KG1 (cell line): Measurements from ENCODE around the gene VRK1.
"Not testable (repeated sequence)": the region's sequence is repeated elsewhere in the genome, so short reads cannot be mapped to it uniquely, and the experiment has no call there.

Experiments used
- DNase-seq: peaks from one replicate; lab custom pipeline; 2025; lab: John Stamatoyannopoulos, UW

The VRK1 gene

DNA sequence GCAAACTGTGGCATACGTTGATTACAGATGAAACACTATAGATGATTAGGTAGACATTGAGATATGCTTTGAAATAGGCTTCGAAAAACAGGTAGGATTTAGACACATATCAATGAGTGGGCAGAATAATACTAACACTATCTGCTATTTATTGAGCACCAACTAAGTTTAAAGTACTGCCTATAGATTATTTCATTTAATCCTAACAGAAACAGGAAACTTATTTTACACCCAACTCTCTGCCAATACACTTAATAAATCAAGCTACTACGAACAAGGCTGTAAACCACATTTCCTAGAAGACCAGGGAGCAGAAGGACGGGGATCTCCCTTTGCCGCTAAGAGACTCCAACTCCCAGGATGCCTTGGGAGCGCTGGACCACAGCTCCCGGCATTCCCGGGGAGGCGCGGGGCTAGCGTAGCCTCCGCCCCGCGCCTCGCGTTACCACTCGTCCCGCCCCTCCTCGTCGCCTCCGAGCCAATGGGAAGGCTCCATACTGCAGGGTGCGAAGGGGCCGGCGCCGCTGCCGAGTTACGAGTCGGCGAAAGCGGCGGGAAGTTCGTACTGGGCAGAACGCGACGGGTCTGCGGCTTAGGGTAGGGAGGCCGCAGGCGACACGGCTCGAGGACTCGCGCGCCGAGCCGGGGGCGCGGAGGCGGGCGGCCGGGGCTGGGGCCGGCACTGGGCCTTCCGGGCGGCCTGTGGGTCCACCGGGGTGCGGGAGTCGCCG lies at the start of gene VRK1:
TSS of gene VRK1 (plus strand) at position 532 of the 731 bp plus-strand sequence. CDS start 36,090 bp downstream, outside the sequence.
- peak; percentile 92 for DNase-seq

GRCh38 chr14:96747608-96748007 lies 49.6 kb upstream of the VRK1 start:
- no peak for DNase-seq

GRCh38 chr14:96748362-96748761 lies 48.8 kb upstream of the VRK1 start:
- DNase-seq = no peak

- DNase-seq = no peak
Measured at GRCh38 chr14:96751505-96751904, 45.7 kb upstream of the VRK1 start.

DNA sequence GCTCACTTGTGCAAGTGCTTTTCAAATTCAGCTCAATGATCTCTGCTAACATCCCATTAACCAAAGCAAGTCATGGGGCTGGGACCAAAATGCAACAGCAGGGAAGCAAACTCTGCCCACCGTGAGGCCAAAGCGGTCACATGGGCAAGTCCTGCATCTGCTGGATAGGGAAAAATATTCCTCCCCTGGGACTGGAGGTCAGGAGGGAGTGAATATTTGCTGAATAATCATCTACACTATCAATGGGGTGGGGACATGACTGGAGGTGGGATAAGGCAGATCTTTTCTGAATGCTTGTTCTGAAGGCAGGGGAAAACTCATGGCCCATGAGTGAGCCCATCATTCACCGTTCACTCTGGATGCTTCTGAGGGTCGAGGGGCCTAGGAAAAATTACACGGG lies 45.1 kb upstream of the VRK1 start:
- DNase-seq = no peak

GRCh38 chr14:96752594-96752993 lies 44.6 kb upstream of the VRK1 start:
- no peak for DNase-seq

GRCh38 chr14:96754162-96754844 lies 42.9 kb upstream of the VRK1 start:
- DNase-seq = no peak

GRCh38 chr14:96754845-96755184 lies 42.4 kb upstream of the VRK1 start:
- no peak for DNase-seq

DNA sequence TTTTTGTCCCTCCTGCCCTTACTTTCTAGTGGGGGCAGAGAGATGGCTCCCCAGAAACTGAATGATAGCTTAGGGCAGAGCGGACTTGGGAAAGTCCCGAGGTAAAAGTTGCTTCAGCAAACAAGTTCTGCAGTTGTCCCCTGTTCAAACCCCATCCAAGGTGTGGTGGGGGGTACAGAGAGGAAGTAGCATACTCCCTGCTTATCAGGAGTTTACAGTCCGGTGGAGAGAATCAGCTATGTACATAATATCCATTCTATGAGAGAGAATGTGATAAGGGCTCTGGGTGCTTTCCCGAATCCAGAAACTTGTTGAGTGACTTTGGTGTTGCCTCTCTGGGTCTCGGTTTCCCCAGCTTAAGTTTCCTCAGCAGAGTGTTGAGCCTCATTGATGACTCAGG lies 40.4 kb upstream of the VRK1 start:
- DNase-seq = no peak

- DNase-seq = no peak
Measured at GRCh38 chr14:96757456-96757855, 39.7 kb upstream of the VRK1 start.

GRCh38 chr14:96761066-96761465 lies 36.1 kb upstream of the VRK1 start:
- DNase-seq = no peak

- DNase-seq = peak; percentile 9
Measured at GRCh38 chr14:96762650-96763049, 34.5 kb upstream of the VRK1 start.

DNA sequence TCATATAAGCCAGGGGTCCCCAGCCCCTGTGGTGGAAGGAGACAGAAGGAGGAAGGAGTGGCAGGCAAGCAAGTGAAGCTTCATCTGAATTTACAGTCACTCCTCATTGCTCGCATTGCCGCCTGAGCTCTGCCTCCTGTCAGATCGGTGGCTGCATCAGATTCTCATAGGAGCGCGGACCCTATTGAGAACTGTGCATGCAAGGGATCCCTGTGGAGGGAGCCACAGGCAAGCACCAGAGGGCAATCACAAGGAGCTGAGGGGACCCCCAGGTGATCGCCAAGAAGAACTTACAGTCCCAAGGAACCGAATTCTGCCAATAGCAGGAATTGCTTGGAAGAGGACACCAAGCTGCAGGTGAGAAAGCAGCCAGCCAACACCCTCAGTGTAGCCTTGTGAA lies 33.2 kb upstream of the VRK1 start:
- DNase-seq = no peak

DNA sequence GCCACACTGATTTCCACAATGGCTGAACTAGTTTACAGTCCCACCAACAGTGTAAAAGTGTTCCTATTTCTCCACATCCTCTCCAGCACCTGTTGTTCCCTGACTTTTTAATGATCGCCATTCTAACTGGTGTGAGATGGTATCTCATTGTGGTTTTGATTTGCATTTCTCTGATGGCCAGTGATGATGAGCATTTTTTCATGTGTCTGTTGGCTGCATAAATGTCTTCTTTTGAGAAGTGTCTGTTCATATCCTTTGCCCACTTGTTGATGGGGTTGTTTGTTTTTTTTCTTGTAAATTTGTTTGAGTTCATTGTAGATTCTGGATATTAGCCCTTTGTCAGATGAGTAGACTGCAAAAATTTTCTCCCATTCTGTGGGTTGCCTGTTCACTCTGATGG lies 32.0 kb upstream of the VRK1 start:
- not testable (repeated sequence) for DNase-seq

- no peak for DNase-seq
Measured at GRCh38 chr14:96772929-96773328, 24.3 kb upstream of the VRK1 start.

- DNase-seq = no peak
Measured at GRCh38 chr14:96776791-96777190, 20.4 kb upstream of the VRK1 start.

GRCh38 chr14:96780500-96780899 lies 16.7 kb upstream of the VRK1 start:
- no peak for DNase-seq

DNA sequence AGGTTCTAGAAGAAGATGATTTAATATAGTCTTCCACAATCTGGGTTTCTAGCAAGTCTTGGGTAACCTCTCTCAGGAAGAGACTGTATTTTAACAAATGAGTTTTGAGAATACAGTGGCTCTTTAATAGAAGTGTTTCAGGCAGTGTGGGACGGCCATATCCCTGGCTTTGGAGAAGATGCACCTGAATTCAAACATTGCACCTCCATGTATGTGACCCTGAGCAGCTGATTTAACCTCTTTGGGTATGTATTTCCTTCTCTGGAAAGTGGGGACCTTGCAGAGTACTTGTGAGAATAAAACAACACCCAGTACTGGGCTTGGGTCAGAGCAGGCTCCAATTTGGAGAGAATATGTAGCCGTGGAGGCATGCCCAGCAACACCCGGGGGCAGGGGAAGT lies 15.8 kb upstream of the VRK1 start:
- DNase-seq = no peak

GRCh38 chr14:96782436-96782835 lies 14.7 kb upstream of the VRK1 start:
- DNase-seq = no peak

DNA sequence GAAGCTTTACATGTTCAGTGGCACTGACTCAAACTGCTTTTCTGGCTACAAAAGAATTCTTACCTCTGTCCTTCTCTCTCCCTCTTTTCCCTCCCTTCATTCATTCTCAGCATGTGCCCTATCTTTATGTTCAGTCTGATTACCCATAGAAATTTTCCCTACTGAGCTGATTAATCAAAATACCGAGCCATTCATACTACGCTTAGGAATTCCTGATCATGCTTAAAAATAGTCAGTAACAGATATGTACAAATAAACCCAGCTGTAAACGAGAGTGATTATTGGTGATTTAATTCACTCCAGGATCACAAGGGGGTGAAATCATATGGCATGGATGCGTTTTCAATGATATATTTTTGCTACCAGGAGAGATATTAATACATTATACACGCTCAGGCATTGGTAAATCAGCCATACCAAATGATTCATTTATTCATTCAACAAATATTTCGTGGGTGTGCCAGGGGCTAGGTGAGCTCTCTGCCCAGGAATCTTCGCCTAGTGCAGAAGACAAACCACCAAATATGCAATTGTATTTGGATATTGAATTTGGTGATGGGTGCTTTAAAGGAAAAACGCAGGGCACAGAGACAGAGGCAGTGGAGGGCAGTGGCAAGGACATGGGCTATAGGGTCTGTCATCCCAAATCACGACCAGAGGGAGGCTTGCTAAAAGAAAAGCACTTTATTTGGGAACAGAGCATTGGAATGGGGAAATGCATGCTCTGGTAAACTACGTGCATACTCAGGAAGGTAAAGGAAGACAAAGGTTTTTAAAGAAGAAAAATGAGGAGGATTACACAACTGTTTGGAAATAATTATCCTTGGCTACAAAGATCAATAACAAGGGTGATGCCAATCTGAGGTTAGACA lies 13.9 kb upstream of the VRK1 start:
- no peak for DNase-seq

GRCh38 chr14:96783915-96784224 lies 13.3 kb upstream of the VRK1 start:
- DNase-seq = peak; percentile 10

DNA sequence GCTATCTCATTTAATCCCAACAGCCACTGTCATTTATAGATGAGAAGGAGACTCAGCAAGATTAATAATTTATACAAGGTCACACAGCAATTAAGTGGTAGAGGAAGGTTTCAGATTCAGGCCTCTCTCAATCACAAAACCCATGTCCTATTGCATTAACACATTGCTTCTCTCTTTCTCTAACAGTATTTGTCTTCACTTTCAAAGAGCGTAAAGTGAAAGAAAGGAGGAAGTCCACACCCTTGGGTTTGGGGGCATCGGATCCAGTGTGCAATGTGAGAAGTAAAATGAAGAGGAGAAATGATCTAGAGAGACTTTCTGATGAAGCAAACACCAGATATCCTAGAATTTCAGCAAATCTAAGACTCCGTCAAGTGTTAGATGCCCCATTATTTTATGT lies 7.0 kb upstream of the VRK1 start:
- DNase-seq = no peak

- no peak for DNase-seq
Measured at GRCh38 chr14:96790706-96791105, 6.5 kb upstream of the VRK1 start.
